Astrocyte (in vitro differentiated cells and primary cell): ENCODE measurements around the gene SH2D4B.

Source experiments
- CTCF ChIP-seq: IDR thresholded peaks from 2 replicates; pipeline ENCODE4 v1.5.1; 2011; ENCODE audit warnings: low read depth, mild to moderate bottlenecking, inconsistent platforms, low read length, moderate library complexity; ENCODE audit not compliant: insufficient read depth
- EZH2 ChIP-seq: IDR thresholded peaks from 2 replicates; pipeline ENCODE4 v1.6.1; 2012; ENCODE audit warnings: mild to moderate bottlenecking, low read length, inconsistent platforms; ENCODE audit not compliant: insufficient read depth

- no peak for TF ChIP-seq CTCF
- TF ChIP-seq EZH2: no peak
Measured at GRCh38 chr10:80504897-80505465, 32.7 kb upstream of the SH2D4B start.
